ENCODE measurements around the gene BACH2. TPM values are rescaled to one million over a fixed set of nuclear protein-coding genes. Genes with fewer than 3 reads are reported as not detected.

Gene BACH2
- total and polyA plus RNA-seq, 4 experiments from 2014 or later, result 6.5 to 48.0 (median 25.8) TPM

- intact Hi-C loops (cut with micrococcal nuclease), result loop anchor here (1.0 to 5.0 kb wide), 10 partner anchors 12 to 399 kb away; no protein-coding TSS in a partner anchor
- H3K36me3 Mint-ChIP-seq, result peaks cover 16 to 25% of the 10 kb centered on the region in 2 donors
- no peaks in the 10 kb centered on the region for H3K27me3 Mint-ChIP-seq
- peak in 4 of 5 donors; percentile 19 to 50 (median 26) for DNase-seq
- peak overlapping the region; percentile 91 to 99 (median 98) for H3K27ac Mint-ChIP-seq
- peaks cover 67 to 91% (median 77%) of the 10 kb centered on the region in 4 donors for H3K4me1 Mint-ChIP-seq
- ChIA-PET POLR2A (ENCODE audit: partially characterized antibody) (interaction anchor here (0.9 to 1.1 kb wide), 3 partner anchors 18 to 205 kb away, joined by 3 to 7 read pairs (median 3); no protein-coding TSS in a partner anchor), CTCF (ENCODE audit: partially characterized antibody) (interaction anchor here (1.0 kb wide), 1 partner anchor 98 kb away, joined by 3 read pairs; no protein-coding TSS in a partner anchor)
- peak overlapping the region; percentile 80 to 98 (median 96) for H3K4me3 Mint-ChIP-seq
- H3K36me3 ChIP-seq (ENCODE audit: insufficient read depth, low read length), result no peaks in the 10 kb centered on the region
- no peaks in the 10 kb centered on the region for H3K27me3 ChIP-seq (ENCODE audit: insufficient read depth, low read length)
- peak overlapping the region; percentile 64 for H3K27ac ChIP-seq (ENCODE audit: low read depth, low read length)
- peak overlapping the region; percentile 24 to 54 for H3K4me3 ChIP-seq (ENCODE audit: low read length in 2 of 2)
- H3K9me3 Mint-ChIP-seq, result no peaks in the 10 kb centered on the region
- peaks cover 68% of the 10 kb centered on the region for H3K4me1 ChIP-seq (ENCODE audit: insufficient read depth, low read length)
- H3K9me3 ChIP-seq (ENCODE audit: control insufficient read depth in 1 of 2, low read length in 2 of 2), result no peaks in the 10 kb centered on the region
These were observed 216.8 kb downstream of the BACH2 start for GRCh38 chr6:90079560-90080490.

- peak overlapping the region in 1 of 2 donors; percentile 54 for H3K4me3 ChIP-seq (ENCODE audit: low read length in 2 of 2)
- H3K36me3 Mint-ChIP-seq, result peaks cover 16 to 26% of the 10 kb centered on the region in 2 donors
- peak overlapping the region; percentile 80 to 98 (median 96) for H3K4me3 Mint-ChIP-seq
- H3K9me3 ChIP-seq (ENCODE audit: control insufficient read depth in 1 of 2, low read length in 2 of 2), result no peaks in the 10 kb centered on the region
- no peaks in the 10 kb centered on the region for H3K36me3 ChIP-seq (ENCODE audit: insufficient read depth, low read length)
- H3K4me1 ChIP-seq (ENCODE audit: insufficient read depth, low read length), result peaks cover 68% of the 10 kb centered on the region
- peak overlapping the region; percentile 48 to 99 (median 96) for H3K27ac Mint-ChIP-seq
- POLR2A ChIA-PET (ENCODE audit: partially characterized antibody), result interaction anchor here (0.9 to 2.1 kb wide), 2 partner anchors 30 to 217 kb away, joined by 3 to 6 read pairs; no protein-coding TSS in a partner anchor
- H3K27me3 Mint-ChIP-seq, result no peaks in the 10 kb centered on the region
- intact Hi-C loops (cut with micrococcal nuclease), result loop anchor here (1.0 kb wide), 1 partner anchor 10 kb away; no protein-coding TSS in a partner anchor
- peak overlapping the region; percentile 64 for H3K27ac ChIP-seq (ENCODE audit: low read depth, low read length)
- peak in 3 of 5 donors; percentile 9 to 63 (median 23) for DNase-seq
- no peaks in the 10 kb centered on the region for H3K9me3 Mint-ChIP-seq
- H3K4me1 Mint-ChIP-seq, result peaks cover 62 to 89% (median 74%) of the 10 kb centered on the region in 4 donors
- CTCF ChIA-PET (ENCODE audit: partially characterized antibody), result no interaction called here
- no peaks in the 10 kb centered on the region for H3K27me3 ChIP-seq (ENCODE audit: insufficient read depth, low read length)
These were observed 217.9 kb downstream of the BACH2 start for GRCh38 chr6:90078513-90079289.

- Mint-ChIP-seq H3K27me3 (no peaks in the 10 kb centered on the region), H3K4me1 (peaks cover 64 to 91% (median 79%) of the 10 kb centered on the region in 4 donors), H3K36me3 (peaks cover 16 to 29% of the 10 kb centered on the region in 2 donors), H3K27ac (peak overlapping the region in 2 of 7 donors; percentile 14 to 56), H3K4me3 (peak overlapping the region in 4 of 8 donors; percentile 3 to 43 (median 18)), H3K9me3 (no peaks in the 10 kb centered on the region)
- ChIA-PET POLR2A (ENCODE audit: partially characterized antibody) (interaction anchor here (2.1 kb wide), 1 partner anchor 219 kb away, joined by 6 read pairs; no protein-coding TSS in a partner anchor), CTCF (ENCODE audit: partially characterized antibody) (no interaction called here)
- Histone ChIP-seq H3K4me1 (ENCODE audit: insufficient read depth, low read length) (peaks cover 66% of the 10 kb centered on the region), H3K27me3 (ENCODE audit: insufficient read depth, low read length) (no peaks in the 10 kb centered on the region), H3K9me3 (ENCODE audit: control insufficient read depth in 1 of 2, low read length in 2 of 2) (no peaks in the 10 kb centered on the region), H3K27ac (ENCODE audit: low read depth, low read length) (no peak overlapping the region), H3K36me3 (ENCODE audit: insufficient read depth, low read length) (no peaks in the 10 kb centered on the region), H3K4me3 (ENCODE audit: low read length in 2 of 2) (no peak overlapping the region)
- no peak for DNase-seq
- intact Hi-C loops (cut with micrococcal nuclease), result no loop called here
These were observed 219.9 kb downstream of the BACH2 start for GRCh38 chr6:90076511-90077415.

GRCh38 chr6:90074161-90074850 is 222.3 kb downstream of the BACH2 start:
- H3K27me3 ChIP-seq (ENCODE audit: insufficient read depth, low read length), result no peaks in the 10 kb centered on the region
- Mint-ChIP-seq H3K4me1 (peaks cover 59 to 90% (median 74%) of the 10 kb centered on the region in 4 donors), H3K27ac (peak overlapping the region in 3 of 7 donors; percentile 8 to 54 (median 13)), H3K9me3 (no peaks in the 10 kb centered on the region), H3K36me3 (peaks cover 31% of the 10 kb centered on the region in 2 donors), H3K4me3 (peak overlapping the region in 1 of 8 donors; percentile 27), H3K27me3 (no peaks in the 10 kb centered on the region)
- no peak for DNase-seq
- ChIA-PET CTCF (ENCODE audit: partially characterized antibody) (no interaction called here), POLR2A (ENCODE audit: partially characterized antibody) (interaction anchor here (1.2 kb wide), 1 partner anchor 134 kb away, joined by 3 read pairs; no protein-coding TSS in a partner anchor)
- no peak overlapping the region for H3K4me3 ChIP-seq (ENCODE audit: low read length in 2 of 2)
- no peak overlapping the region for H3K27ac ChIP-seq (ENCODE audit: low read depth, low read length)
- no peaks in the 10 kb centered on the region for H3K36me3 ChIP-seq (ENCODE audit: insufficient read depth, low read length)
- intact Hi-C loops (cut with micrococcal nuclease), result no loop called here
- H3K9me3 ChIP-seq (ENCODE audit: control insufficient read depth in 1 of 2, low read length in 2 of 2), result no peaks in the 10 kb centered on the region
- H3K4me1 ChIP-seq (ENCODE audit: insufficient read depth, low read length), result peaks cover 47% of the 10 kb centered on the region

- peak overlapping the region in 4 of 8 donors; percentile 15 to 55 (median 32) for H3K4me3 Mint-ChIP-seq
- no peak overlapping the region for H3K27ac ChIP-seq (ENCODE audit: low read depth, low read length)
- H3K27me3 ChIP-seq (ENCODE audit: insufficient read depth, low read length), result no peaks in the 10 kb centered on the region
- ChIA-PET POLR2A (ENCODE audit: partially characterized antibody) (interaction anchor here (1.0 to 2.0 kb wide), 2 partner anchors 11 to 38 kb away, joined by 3 to 6 read pairs; no protein-coding TSS in a partner anchor), CTCF (ENCODE audit: partially characterized antibody) (interaction anchor here (1.2 to 1.8 kb wide), 4 partner anchors 73 to 320 kb away, joined by 3 to 7 read pairs (median 3); no protein-coding TSS in a partner anchor)
- no peak for DNase-seq
- no peak overlapping the region for H3K4me3 ChIP-seq (ENCODE audit: low read length in 2 of 2)
- H3K9me3 Mint-ChIP-seq, result no peaks in the 10 kb centered on the region
- H3K4me1 ChIP-seq (ENCODE audit: insufficient read depth, low read length), result peaks cover 40% of the 10 kb centered on the region
- no peaks in the 10 kb centered on the region for H3K27me3 Mint-ChIP-seq
- peak overlapping the region in 5 of 7 donors; percentile 9 to 68 (median 25) for H3K27ac Mint-ChIP-seq
- H3K4me1 Mint-ChIP-seq, result peaks cover 56 to 90% (median 71%) of the 10 kb centered on the region in 4 donors
- intact Hi-C loops (cut with micrococcal nuclease), result no loop called here
- H3K36me3 Mint-ChIP-seq, result peaks cover 29 to 37% of the 10 kb centered on the region in 2 donors
- H3K9me3 ChIP-seq (ENCODE audit: control insufficient read depth in 1 of 2, low read length in 2 of 2), result no peaks in the 10 kb centered on the region
- H3K36me3 ChIP-seq (ENCODE audit: insufficient read depth, low read length), result no peaks in the 10 kb centered on the region
These were observed 223.6 kb downstream of the BACH2 start for GRCh38 chr6:90072935-90073464.
